SK-N-SH (cell line): Measurements from ENCODE around the gene OPA3. TPM values are rescaled to one million over a fixed set of nuclear protein-coding genes. Genes with fewer than 3 reads are reported as not detected.

ENCODE experiments used
- CTCF ChIA-PET: fragments of 300-600, 350-600 bp; formaldehyde crosslinking; extraction: SDS; loops from one replicate; lab custom pipeline; 2021; lab: Yijun Ruan, JAX
- POLR2A ChIA-PET: fragments of 350-600 bp; sonication (Branson Sonifier 250); formaldehyde crosslinking; extraction: SDS; loops from one replicate; lab custom pipeline; 2020; ENCODE audit warnings: antibody characterized with exemption, inconsistent platforms; lab: Yijun Ruan, JAX
- DNase-seq: peaks from one replicate; pipeline ENCODE4 v3.0.0; 2012
- H2AFZ ChIP-seq: fragments of 200-600 bp; sonication (generic); 2 replicates; pipeline ENCODE4 v1.8.1; 2016; ENCODE audit warnings: antibody characterized with exemption, mild to moderate bottlenecking, low read depth
- H3F3A ChIP-seq: fragments of 200-600 bp; sonication (generic); replicated peaks from 2 replicates; pipeline ENCODE3; 2016; ENCODE audit warnings: antibody characterized with exemption, mild to moderate bottlenecking; ENCODE audit not compliant: insufficient read depth
- H3K27ac ChIP-seq, 2 experiments: fragments of 200-500 bp in 1 of 2; fragments of 200-600 bp in 1 of 2; sonication (Bioruptor generic) in 1 of 2; sonication (generic), shearing (Covaris generic) in 1 of 2; 2 replicates each; pipeline versions ENCODE4 v1.5.1 to v1.6.1; 2014 to 2016; ENCODE audit warnings: low read depth in 2 of 2, inconsistent platforms in 1 of 2, low read length in 1 of 2, mild to moderate bottlenecking in 1 of 2, mixed read lengths in 1 of 2
- H3K27me3 ChIP-seq: fragments of 200-600 bp; sonication (generic), shearing (Covaris generic); 2 replicates; pipeline ENCODE4 v1.6.1; 2016; ENCODE audit warnings: mixed run types; ENCODE audit not compliant: insufficient read depth
- H3K36me3 ChIP-seq, 2 experiments: fragments of 200-500 bp in 1 of 2; fragments of 200-600 bp in 1 of 2; sonication (Bioruptor generic) in 1 of 2; sonication (generic) in 1 of 2; replicated peaks in 1 of 2; 2 replicates each; pipeline versions ENCODE3 to v1.5.1; 2014 to 2016; ENCODE audit warnings: low read length in 1 of 2, mild to moderate bottlenecking in 1 of 2; ENCODE audit not compliant: insufficient read depth in 2 of 2, control insufficient read depth in 1 of 2
- H3K4me1 ChIP-seq, 2 experiments: fragments of 200-500 bp in 1 of 2; fragments of 200-600 bp in 1 of 2; sonication (Bioruptor generic) in 1 of 2; sonication (generic), shearing (Covaris generic) in 1 of 2; 2 replicates each; pipeline versions ENCODE4 v1.5.1 to v1.6.1; 2014 to 2016; ENCODE audit warnings: low read depth in 1 of 2, low read length in 1 of 2, mixed run types in 1 of 2; ENCODE audit not compliant: insufficient read depth in 2 of 2, control insufficient read depth in 1 of 2
- H3K4me2 ChIP-seq: fragments of 200-600 bp; sonication (generic), shearing (Covaris generic); 2 replicates; pipeline ENCODE4 v1.6.1; 2017; ENCODE audit warnings: mixed run types
- H3K4me3 ChIP-seq, 2 experiments: fragments of 200-500 bp in 1 of 2; fragments of 200-600 bp in 1 of 2; sonication (Bioruptor generic) in 1 of 2; sonication (generic), shearing (Covaris generic) in 1 of 2; 2 replicates each; pipeline versions ENCODE4 v1.5.1 to v1.8.1; 2014 to 2016; ENCODE audit warnings: low read depth in 2 of 2, inconsistent platforms in 1 of 2, low read length in 1 of 2, mild to moderate bottlenecking in 1 of 2, mixed read lengths in 1 of 2, moderate library complexity in 1 of 2
- H3K79me2 ChIP-seq: fragments of 200-600 bp; sonication (generic); 2 replicates; pipeline ENCODE4 v1.8.1; 2017; ENCODE audit warnings: mild to moderate bottlenecking; ENCODE audit not compliant: insufficient read depth
- H3K9ac ChIP-seq: fragments of 200-600 bp; sonication (generic); 2 replicates; pipeline ENCODE4 v1.6.1; 2017; ENCODE audit warnings: mixed run types
- H3K9me2 ChIP-seq: fragments of 200-600 bp; sonication (generic); 2 replicates; pipeline ENCODE4 v1.6.1; 2017; ENCODE audit warnings: mixed run types
- H3K9me3 ChIP-seq: fragments of 200-600 bp; sonication (generic); 2 replicates; pipeline ENCODE4 v1.6.1; 2017; ENCODE audit warnings: mixed run types, mild to moderate bottlenecking, moderate library complexity
- H4K20me1 ChIP-seq: fragments of 200-600 bp; sonication (generic); 2 replicates; pipeline ENCODE4 v1.6.1; 2017; ENCODE audit warnings: mild to moderate bottlenecking, mixed run types; ENCODE audit not compliant: insufficient read depth
- CHD2 ChIP-seq: fragments of 150-350 bp; IDR thresholded peaks from 2 replicates; pipeline ENCODE4 v1.6.1; 2018; ENCODE audit warnings: low read length; ENCODE audit not compliant: partially characterized antibody
- EZH2phosphoT487 ChIP-seq: fragments of 200-600 bp; sonication (generic); IDR thresholded peaks from 2 replicates; pipeline ENCODE4 v1.6.1; 2017; ENCODE audit warnings: low read depth, mixed run types, mild to moderate bottlenecking, antibody characterized with exemption, moderate library complexity, borderline replicate concordance
- FOSL2 ChIP-seq: IDR thresholded peaks from 2 replicates; pipeline ENCODE4 v1.4.0; 2012; ENCODE audit warnings: low read depth, mild to moderate bottlenecking, moderate library complexity, borderline replicate concordance
- FOXJ3 ChIP-seq: sonication (generic); formaldehyde crosslinking; IDR thresholded peaks from 2 replicates; pipeline ENCODE4 v1.5.1; 2020; ENCODE audit warnings: mild to moderate bottlenecking, missing genetic modification reagents
- FOXM1 ChIP-seq: IDR thresholded peaks from 2 replicates; pipeline ENCODE4 v1.4.0; 2012; ENCODE audit warnings: low read depth, mild to moderate bottlenecking
- JUND ChIP-seq: IDR thresholded peaks from 2 replicates; pipeline ENCODE4 v1.4.0; 2012
- MXI1 ChIP-seq: IDR thresholded peaks from 2 replicates; pipeline ENCODE4 v1.6.1; 2012; ENCODE audit warnings: mild to moderate bottlenecking, low read depth, low read length, improper control_type of control experiment
- PBX3 ChIP-seq: IDR thresholded peaks from 2 replicates; pipeline ENCODE4; 2012
- POLR2AphosphoS5 ChIP-seq: IDR thresholded peaks from 2 replicates; pipeline ENCODE4 v1.6.1; 2012; ENCODE audit warnings: low read depth, low read length
- SIN3A ChIP-seq: IDR thresholded peaks from 2 replicates; pipeline ENCODE4 v1.6.1; 2012; ENCODE audit warnings: low read depth, mild to moderate bottlenecking, low read length, moderate library complexity, borderline replicate concordance
- TAF1 ChIP-seq: IDR thresholded peaks from 2 replicates; pipeline ENCODE4 v1.6.1; 2012; ENCODE audit warnings: low read depth, mild to moderate bottlenecking, low read length, moderate library complexity, borderline replicate concordance
- TCF12 ChIP-seq: IDR thresholded peaks from 2 replicates; pipeline ENCODE4 v1.4.0; 2012
- WGBS: methylation state at CpG from one replicate; pipeline ENCODE4 v1.1.6; 2017; ENCODE audit warnings: low lambda C conversion rate; 5-methylcytosine and 5-hydroxymethylcytosine counted together
- polyA plus RNA-seq, 3 experiments: library from polyadenylated mRNA; depleted of rRNA; stranded (reverse); fragments of >200 nt; gene quantifications; 2 replicates each; pipeline ENCODE4 v1.2.3, GENCODE V29; 2012
- TF ChIP-seq, protein P1 (sequence below): IDR thresholded peaks from 2 replicates; pipeline ENCODE4 v1.6.1; 2012; ENCODE audit warnings: mild to moderate bottlenecking, low read depth, low read length, moderate library complexity
- TF ChIP-seq, protein P2 (sequence below): IDR thresholded peaks from 2 replicates; pipeline ENCODE4 v1.4.0; 2012; ENCODE audit warnings: low read depth, borderline replicate concordance
- TF ChIP-seq, protein P3 (sequence below): IDR thresholded peaks from 2 replicates; pipeline ENCODE4 v1.4.0; 2012; ENCODE audit warnings: low read depth
- TF ChIP-seq, protein P4 (sequence below): fragments of 200-600 bp; sonication (generic); IDR thresholded peaks from 2 replicates; pipeline ENCODE4 v1.6.1; 2017; ENCODE audit warnings: antibody characterized with exemption, mild to moderate bottlenecking, moderate library complexity

Gene OPA3
- polyA plus RNA-seq, 1 of the 3 experiments (the other 2 are of a cell fraction) = 10.0 TPM

- TF ChIP-seq, protein P1, sequence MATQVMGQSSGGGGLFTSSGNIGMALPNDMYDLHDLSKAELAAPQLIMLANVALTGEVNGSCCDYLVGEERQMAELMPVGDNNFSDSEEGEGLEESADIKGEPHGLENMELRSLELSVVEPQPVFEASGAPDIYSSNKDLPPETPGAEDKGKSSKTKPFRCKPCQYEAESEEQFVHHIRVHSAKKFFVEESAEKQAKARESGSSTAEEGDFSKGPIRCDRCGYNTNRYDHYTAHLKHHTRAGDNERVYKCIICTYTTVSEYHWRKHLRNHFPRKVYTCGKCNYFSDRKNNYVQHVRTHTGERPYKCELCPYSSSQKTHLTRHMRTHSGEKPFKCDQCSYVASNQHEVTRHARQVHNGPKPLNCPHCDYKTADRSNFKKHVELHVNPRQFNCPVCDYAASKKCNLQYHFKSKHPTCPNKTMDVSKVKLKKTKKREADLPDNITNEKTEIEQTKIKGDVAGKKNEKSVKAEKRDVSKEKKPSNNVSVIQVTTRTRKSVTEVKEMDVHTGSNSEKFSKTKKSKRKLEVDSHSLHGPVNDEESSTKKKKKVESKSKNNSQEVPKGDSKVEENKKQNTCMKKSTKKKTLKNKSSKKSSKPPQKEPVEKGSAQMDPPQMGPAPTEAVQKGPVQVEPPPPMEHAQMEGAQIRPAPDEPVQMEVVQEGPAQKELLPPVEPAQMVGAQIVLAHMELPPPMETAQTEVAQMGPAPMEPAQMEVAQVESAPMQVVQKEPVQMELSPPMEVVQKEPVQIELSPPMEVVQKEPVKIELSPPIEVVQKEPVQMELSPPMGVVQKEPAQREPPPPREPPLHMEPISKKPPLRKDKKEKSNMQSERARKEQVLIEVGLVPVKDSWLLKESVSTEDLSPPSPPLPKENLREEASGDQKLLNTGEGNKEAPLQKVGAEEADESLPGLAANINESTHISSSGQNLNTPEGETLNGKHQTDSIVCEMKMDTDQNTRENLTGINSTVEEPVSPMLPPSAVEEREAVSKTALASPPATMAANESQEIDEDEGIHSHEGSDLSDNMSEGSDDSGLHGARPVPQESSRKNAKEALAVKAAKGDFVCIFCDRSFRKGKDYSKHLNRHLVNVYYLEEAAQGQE = no peak
- no peak for TF ChIP-seq EZH2phosphoT487
- peak; percentile 75 for TF ChIP-seq CHD2
- no peak for TF ChIP-seq SIN3A
- peak; percentile 84; the same call in 1 of the 2 replicates for TF ChIP-seq MXI1
- no peak for TF ChIP-seq FOXM1
- TF ChIP-seq, protein P2, sequence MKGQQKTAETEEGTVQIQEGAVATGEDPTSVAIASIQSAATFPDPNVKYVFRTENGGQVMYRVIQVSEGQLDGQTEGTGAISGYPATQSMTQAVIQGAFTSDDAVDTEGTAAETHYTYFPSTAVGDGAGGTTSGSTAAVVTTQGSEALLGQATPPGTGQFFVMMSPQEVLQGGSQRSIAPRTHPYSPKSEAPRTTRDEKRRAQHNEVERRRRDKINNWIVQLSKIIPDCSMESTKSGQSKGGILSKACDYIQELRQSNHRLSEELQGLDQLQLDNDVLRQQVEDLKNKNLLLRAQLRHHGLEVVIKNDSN = peak; percentile 83
- no peak for TF ChIP-seq FOXJ3 (CRISPR knock-in tag)
- peak; percentile 99 for TF ChIP-seq PBX3
Observed at GRCh38 chr19:45584332-45585157, at the start of gene OPA3 (continued).

- H3K27me3 ChIP-seq = no peaks in the 10 kb centered on the region
- H3K4me3 ChIP-seq = no peak overlapping the region
- no peaks in the 10 kb centered on the region for H3K36me3 ChIP-seq
- H3K79me2 ChIP-seq = no peaks in the 10 kb centered on the region
- peaks cover 34% of the 10 kb centered on the region for H3F3A ChIP-seq
- TF ChIP-seq TAF1 = no peak
- TF ChIP-seq, protein P3, sequence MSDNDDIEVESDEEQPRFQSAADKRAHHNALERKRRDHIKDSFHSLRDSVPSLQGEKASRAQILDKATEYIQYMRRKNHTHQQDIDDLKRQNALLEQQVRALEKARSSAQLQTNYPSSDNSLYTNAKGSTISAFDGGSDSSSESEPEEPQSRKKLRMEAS = peak; percentile 53; the same call in 1 of the 2 replicates
- 0 out of 2 replicates have a peak, but pooled peaks have one; percentile 13 for TF ChIP-seq PBX3
- peak; percentile 82 for TF ChIP-seq FOSL2
- TF ChIP-seq, protein P4, sequence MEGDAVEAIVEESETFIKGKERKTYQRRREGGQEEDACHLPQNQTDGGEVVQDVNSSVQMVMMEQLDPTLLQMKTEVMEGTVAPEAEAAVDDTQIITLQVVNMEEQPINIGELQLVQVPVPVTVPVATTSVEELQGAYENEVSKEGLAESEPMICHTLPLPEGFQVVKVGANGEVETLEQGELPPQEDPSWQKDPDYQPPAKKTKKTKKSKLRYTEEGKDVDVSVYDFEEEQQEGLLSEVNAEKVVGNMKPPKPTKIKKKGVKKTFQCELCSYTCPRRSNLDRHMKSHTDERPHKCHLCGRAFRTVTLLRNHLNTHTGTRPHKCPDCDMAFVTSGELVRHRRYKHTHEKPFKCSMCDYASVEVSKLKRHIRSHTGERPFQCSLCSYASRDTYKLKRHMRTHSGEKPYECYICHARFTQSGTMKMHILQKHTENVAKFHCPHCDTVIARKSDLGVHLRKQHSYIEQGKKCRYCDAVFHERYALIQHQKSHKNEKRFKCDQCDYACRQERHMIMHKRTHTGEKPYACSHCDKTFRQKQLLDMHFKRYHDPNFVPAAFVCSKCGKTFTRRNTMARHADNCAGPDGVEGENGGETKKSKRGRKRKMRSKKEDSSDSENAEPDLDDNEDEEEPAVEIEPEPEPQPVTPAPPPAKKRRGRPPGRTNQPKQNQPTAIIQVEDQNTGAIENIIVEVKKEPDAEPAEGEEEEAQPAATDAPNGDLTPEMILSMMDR = no peak
- TF ChIP-seq EZH2phosphoT487 = no peak
- TF ChIP-seq POLR2AphosphoS5 = peak; percentile 70; the same call in 1 of the 2 replicates
- TF ChIP-seq TCF12 = peak; percentile 22; the same call in 1 of the 2 replicates
- TF ChIP-seq, protein P2 = no peak
- TF ChIP-seq JUND = peak; percentile 56; the same call in 1 of the 2 replicates
- no peaks in the 10 kb centered on the region for H4K20me1 ChIP-seq
- H3K9ac ChIP-seq = no peak overlapping the region
- peak overlapping the region in 1 of 2 experiments; percentile 84; a peak in 2 of 4 replicates for H3K27ac ChIP-seq
- no peaks in the 10 kb centered on the region for H3K9me3 ChIP-seq
- WGBS = 51% methylated on average over 24 of the region's 27 CpGs
- ChIA-PET CTCF (interaction anchor here (6.2 kb wide), 1 partner anchor 11 kb away, joined by 53 read pairs; no protein-coding TSS in a partner anchor), POLR2A (interaction anchor here (0.7 kb wide), 1 partner anchor 13 kb away, joined by 3 read pairs; no protein-coding TSS in a partner anchor)
- peaks cover 3 to 19% of the 10 kb centered on the region in 2 experiments; a peak in 2 of 4 replicates for H3K4me1 ChIP-seq
- no peaks in the 10 kb centered on the region for H3K9me2 ChIP-seq
- DNase-seq = peak; percentile 96
- H3K4me2 ChIP-seq = peak overlapping the region; percentile 55; the same call in 1 of the 2 replicates
- peak overlapping the region; percentile 60; the same call in 1 of the 2 replicates for H2AFZ ChIP-seq
Observed at GRCh38 chr19:45632468-45633196, 48.0 kb upstream of the OPA3 start.
